ENCODE results near the gene C2CD4A. TPM values are rescaled to one million over a fixed set of nuclear protein-coding genes. Genes with fewer than 3 reads are reported as not detected.

Gene C2CD4A
- total RNA-seq, 6 experiments from 2014 or later, result 0.53 to 6.3 (median 3.7) TPM; not detected in 2

DNA sequence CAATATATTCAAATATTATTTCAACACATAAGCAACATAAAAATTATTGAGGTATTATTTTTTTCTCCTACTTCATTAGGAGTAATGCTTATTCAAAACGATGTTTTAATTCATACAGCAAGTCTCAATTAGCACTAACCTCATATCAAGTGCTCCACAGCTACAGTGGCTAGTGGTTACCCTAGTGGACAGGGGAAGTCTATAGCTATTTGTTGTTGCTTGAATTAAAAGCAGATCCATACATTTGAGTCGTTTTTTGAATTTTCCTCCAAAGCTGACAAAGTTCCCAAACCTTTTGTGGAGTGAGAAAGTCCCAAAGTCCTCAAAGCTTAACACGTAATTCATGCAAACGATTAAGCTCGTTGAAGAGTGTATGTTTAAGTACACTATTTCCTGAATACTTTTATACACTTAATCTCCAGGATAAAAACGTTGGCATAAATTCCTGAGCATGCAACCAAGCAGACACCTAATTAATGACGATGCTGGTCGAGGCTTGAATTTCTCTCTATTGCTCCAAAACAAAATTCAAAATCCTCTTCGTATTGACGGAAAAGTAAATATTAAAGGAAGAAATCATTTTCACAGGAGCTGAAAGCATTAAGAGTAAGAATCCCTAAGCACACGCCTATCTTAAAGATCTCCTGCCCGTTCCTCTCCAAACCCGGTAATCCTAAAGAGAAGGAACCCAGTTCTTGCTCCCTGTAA, 7.5 kb upstream of the C2CD4A start:
- TF ChIP-seq POLR2A (IDR thresholded peaks at IDR 0.05), result no peak
- TF ChIP-seq, protein P1, sequence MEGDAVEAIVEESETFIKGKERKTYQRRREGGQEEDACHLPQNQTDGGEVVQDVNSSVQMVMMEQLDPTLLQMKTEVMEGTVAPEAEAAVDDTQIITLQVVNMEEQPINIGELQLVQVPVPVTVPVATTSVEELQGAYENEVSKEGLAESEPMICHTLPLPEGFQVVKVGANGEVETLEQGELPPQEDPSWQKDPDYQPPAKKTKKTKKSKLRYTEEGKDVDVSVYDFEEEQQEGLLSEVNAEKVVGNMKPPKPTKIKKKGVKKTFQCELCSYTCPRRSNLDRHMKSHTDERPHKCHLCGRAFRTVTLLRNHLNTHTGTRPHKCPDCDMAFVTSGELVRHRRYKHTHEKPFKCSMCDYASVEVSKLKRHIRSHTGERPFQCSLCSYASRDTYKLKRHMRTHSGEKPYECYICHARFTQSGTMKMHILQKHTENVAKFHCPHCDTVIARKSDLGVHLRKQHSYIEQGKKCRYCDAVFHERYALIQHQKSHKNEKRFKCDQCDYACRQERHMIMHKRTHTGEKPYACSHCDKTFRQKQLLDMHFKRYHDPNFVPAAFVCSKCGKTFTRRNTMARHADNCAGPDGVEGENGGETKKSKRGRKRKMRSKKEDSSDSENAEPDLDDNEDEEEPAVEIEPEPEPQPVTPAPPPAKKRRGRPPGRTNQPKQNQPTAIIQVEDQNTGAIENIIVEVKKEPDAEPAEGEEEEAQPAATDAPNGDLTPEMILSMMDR (IDR thresholded peaks at IDR 0.05), result no peak
- no peaks in the 10 kb centered on the region for H3K27me3 ChIP-seq
- H3K36me3 ChIP-seq, result no peaks in the 10 kb centered on the region
- ATAC-seq (no peak), DNase-seq (no peak)
- peak overlapping the region; percentile 88 to 92 (median 89) for H3K4me3 ChIP-seq
- H3K4me1 ChIP-seq, result peaks cover 0 to 7% (median 0%) of the 10 kb centered on the region in 4 donors
- whole genome bisulfite sequencing (ENCODE audit: insufficient coverage, low coverage, low lambda C conversion rate, missing lambda C conversion rate), result 3% methylated on average over 13 of the region's 13 CpGs
- H3K27ac ChIP-seq, result peak overlapping the region; percentile 90 to 96 (median 92)
- no peaks in the 10 kb centered on the region for H3K9me3 ChIP-seq
- intact Hi-C loops (cut with DNase I), result no loop called here

DNA sequence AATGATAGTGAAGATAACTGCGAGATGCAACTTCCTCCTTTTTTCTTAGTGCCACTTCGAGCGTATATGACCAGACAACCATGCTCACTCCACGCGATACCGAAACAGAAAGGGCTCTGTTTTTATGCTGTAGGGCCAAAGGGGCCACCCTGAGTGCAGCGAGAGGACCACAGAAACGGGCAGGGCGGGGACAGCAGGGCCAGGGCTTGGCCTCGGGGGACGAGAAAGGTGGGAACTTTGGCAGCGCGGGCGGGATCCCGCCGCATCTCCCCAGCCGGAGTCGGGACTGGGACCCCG, 7.0 kb upstream of the C2CD4A start:
- DNase-seq (peak; percentile 62 to 70 (median 65)), ATAC-seq (peak; percentile 69 to 74 (median 70))
- Histone ChIP-seq H3K9me3 (no peaks in the 10 kb centered on the region), H3K27ac (peak overlapping the region; percentile 90 to 96 (median 92)), H3K36me3 (no peaks in the 10 kb centered on the region), H3K4me3 (peak overlapping the region; percentile 88 to 92 (median 89)), H3K4me1 (peaks cover 0 to 7% (median 0%) of the 10 kb centered on the region in 4 donors), H3K27me3 (no peaks in the 10 kb centered on the region)
- TF ChIP-seq POLR2A (IDR thresholded peaks at IDR 0.05), result no peak
- TF ChIP-seq, protein P1 (IDR thresholded peaks at IDR 0.05), result no peak
- WGBS (ENCODE audit: insufficient coverage, low coverage, low lambda C conversion rate, missing lambda C conversion rate), result 0% methylated on average over 4 of the region's 19 CpGs
- intact Hi-C loops (cut with DNase I), result no loop called here

GRCh38 chr15:62060113-62060895, 6.5 kb upstream of the C2CD4A start, which contains the start of gene VPS13C:
Gene VPS13C, minus strand, starts transcription at chr15:62060447. Its CDS starts 73 bp downstream, at chr15:62060374.
- H3K4me1 ChIP-seq, result peaks cover 0 to 7% (median 0%) of the 10 kb centered on the region in 4 donors
- WGBS (ENCODE audit: insufficient coverage, low coverage, low lambda C conversion rate, missing lambda C conversion rate), result 0% methylated on average over 16 of the region's 73 CpGs
- TF ChIP-seq, protein P1 (IDR thresholded peaks at IDR 0.05), result peak; percentile 68 to 93 (median 72)
- peak; percentile 84 for TF ChIP-seq POLR2A (IDR thresholded peaks at IDR 0.05)
- H3K4me3 ChIP-seq, result peak within 1 kb of the TSS; percentile 88 to 92 (median 89)
- H3K27ac ChIP-seq, result peak within 1 kb of the TSS; percentile 90 to 96 (median 92)
- intact Hi-C loops (cut with DNase I), result no loop called here
- H3K9me3 ChIP-seq, result no peaks in the 10 kb centered on the region
- peak; percentile 92 to 97 (median 95) for ATAC-seq
- DNase-seq, result peak; percentile 93 to 94 (median 94)
- H3K36me3 ChIP-seq, result no peaks in the 10 kb centered on the region
- H3K27me3 ChIP-seq, result no peaks in the 10 kb centered on the region

GRCh38 chr15:62060896-62061280, 5.9 kb upstream of the C2CD4A start:
- no peaks in the 10 kb centered on the region for H3K27me3 ChIP-seq
- no peaks in the 10 kb centered on the region for H3K9me3 ChIP-seq
- peak overlapping the region; percentile 90 to 96 (median 92) for H3K27ac ChIP-seq
- 10% methylated on average over 12 of the region's 12 CpGs for WGBS (ENCODE audit: insufficient coverage, low coverage, low lambda C conversion rate, missing lambda C conversion rate)
- no peaks in the 10 kb centered on the region for H3K36me3 ChIP-seq
- intact Hi-C loops (cut with DNase I), result no loop called here
- H3K4me3 ChIP-seq, result peak overlapping the region; percentile 88 to 92 (median 89)
- H3K4me1 ChIP-seq, result peaks cover 0 to 7% (median 0%) of the 10 kb centered on the region in 4 donors
- no peak for DNase-seq
- peak; percentile 1 to 9 (median 2) for ATAC-seq
- no peak for TF ChIP-seq POLR2A (IDR thresholded peaks at IDR 0.05)
- TF ChIP-seq, protein P1 (IDR thresholded peaks at IDR 0.05), result no peak

Measured in right lobe of liver (tissue), 6 donors.